WTC11 (cell line): ENCODE data around the gene PDZD8. TPM values are rescaled to one million over a fixed set of nuclear protein-coding genes. Genes with fewer than 3 reads are reported as not detected.
"Not testable (repeated sequence)": the region's sequence is repeated elsewhere in the genome, so short reads cannot be mapped to it uniquely, and the experiment has no call there.

Source experiments
- ATAC-seq: fragments of 200-7000 bp; cut with Tn5 transposase; 2 replicates; pipeline ENCODE4 v1.10.0; 2021; ENCODE audit warnings: mild to moderate bottlenecking, moderate library complexity
- CTCF ChIA-PET: fragments of 300-600 bp; sonication (Branson Sonifier 250); formaldehyde crosslinking; loops from one replicate; lab custom pipeline; 2021; ENCODE audit warnings: antibody characterized with exemption; lab: Charles Lee
- POLR2A ChIA-PET: fragments of 350-600 bp; sonication (Branson Sonifier 250); formaldehyde crosslinking; loops from one replicate; lab custom pipeline; 2021; ENCODE audit warnings: antibody characterized with exemption; lab: Charles Lee
- DNase-seq: peaks from one replicate; pipeline ENCODE4 v3.0.0; 2021; ENCODE audit warnings: low spot score
- H3K27ac Mint-ChIP-seq: 2 replicates; pipeline ENCODE4 v1.8.0; 2021; ENCODE audit warnings: mixed read lengths
- H3K27me3 Mint-ChIP-seq: 2 replicates; pipeline ENCODE4 v1.8.0; 2021; ENCODE audit warnings: low read depth, mild to moderate bottlenecking, moderate library complexity, mixed read lengths
- H3K36me3 Mint-ChIP-seq: 2 replicates; pipeline ENCODE4 v1.8.0; 2021; ENCODE audit warnings: mixed read lengths
- H3K4me1 Mint-ChIP-seq: 2 replicates; pipeline ENCODE4 v1.8.0; 2022; ENCODE audit warnings: mixed read lengths
- H3K4me3 Mint-ChIP-seq: 2 replicates; pipeline ENCODE4 v1.8.0; 2021; ENCODE audit warnings: mild to moderate bottlenecking, moderate library complexity, mixed read lengths
- H3K9me3 Mint-ChIP-seq: 2 replicates; pipeline ENCODE4 v1.8.0; 2021; ENCODE audit warnings: mixed read lengths
- AR ChIP-seq: fragments of 250-450 bp; sonication (Bioruptor Pico); IDR thresholded peaks from 2 replicates; pipeline ENCODE4 v1.9.0; 2021; ENCODE audit warnings: mild to moderate bottlenecking
- E2F1 ChIP-seq: sonication (generic); formaldehyde crosslinking; IDR thresholded peaks from 2 replicates; pipeline ENCODE4 v1.8.0; 2022; ENCODE audit warnings: mild to moderate bottlenecking, missing genetic modification reagents
- E2F4 ChIP-seq: sonication (generic); formaldehyde crosslinking; IDR thresholded peaks from 2 replicates; pipeline ENCODE4 v1.8.1; 2022; ENCODE audit warnings: low read depth, mild to moderate bottlenecking, moderate library complexity, missing genetic modification reagents, borderline replicate concordance
- E2F5 ChIP-seq: sonication (generic); formaldehyde crosslinking; IDR thresholded peaks from 2 replicates; pipeline ENCODE4 v1.8.1; 2022; ENCODE audit warnings: mild to moderate bottlenecking, moderate library complexity, missing genetic modification reagents
- ERG ChIP-seq: fragments of 250-450 bp; sonication (Bioruptor Pico); IDR thresholded peaks from 2 replicates; pipeline ENCODE4 v1.8.0; 2021; ENCODE audit warnings: mild to moderate bottlenecking
- FOXK1 ChIP-seq: sonication (generic); formaldehyde crosslinking; IDR thresholded peaks from 2 replicates; pipeline ENCODE4 v1.8.0; 2022; ENCODE audit warnings: mild to moderate bottlenecking, moderate library complexity, missing genetic modification reagents
- KAT7 ChIP-seq: sonication (generic); formaldehyde crosslinking; IDR thresholded peaks from 2 replicates; pipeline ENCODE4 v1.8.1; 2023; ENCODE audit warnings: missing genetic modification reagents, mild to moderate bottlenecking, borderline replicate concordance
- PRRX2 ChIP-seq: fragments of 250-450 bp; sonication (Bioruptor Pico); IDR thresholded peaks from 2 replicates; pipeline ENCODE4 v1.8.0; 2021; ENCODE audit warnings: mild to moderate bottlenecking
- RELA ChIP-seq: sonication (generic); formaldehyde crosslinking; IDR thresholded peaks from 2 replicates; pipeline ENCODE4 v1.8.1; 2022; ENCODE audit warnings: missing genetic modification reagents, mild to moderate bottlenecking, borderline replicate concordance
- RORB ChIP-seq: fragments of 250-450 bp; sonication (Bioruptor Pico); IDR thresholded peaks from 2 replicates; pipeline ENCODE4 v1.9.0; 2021; ENCODE audit warnings: mild to moderate bottlenecking
- TP53 ChIP-seq: sonication (generic); formaldehyde crosslinking; IDR thresholded peaks from 2 replicates; pipeline ENCODE4 v1.8.1; 2023; ENCODE audit warnings: mild to moderate bottlenecking, missing genetic modification reagents
- ZNF138 ChIP-seq: sonication (generic); formaldehyde crosslinking; conservative IDR thresholded peaks from 2 replicates; pipeline ENCODE4 v1.8.1; 2022; ENCODE audit warnings: mild to moderate bottlenecking, moderate library complexity, missing genetic modification reagents
- ZNF263 ChIP-seq: sonication (generic); formaldehyde crosslinking; IDR thresholded peaks from 2 replicates; pipeline ENCODE4 v1.8.1; 2022; ENCODE audit warnings: low read depth, mild to moderate bottlenecking, moderate library complexity, missing genetic modification reagents
- ZNF416 ChIP-seq: fragments of 250-450 bp; sonication (Bioruptor Pico); IDR thresholded peaks from 2 replicates; pipeline ENCODE4 v1.9.0; 2021; ENCODE audit warnings: mild to moderate bottlenecking, inconsistent platforms
- total RNA-seq: library from RNA; stranded (reverse); gene quantifications from 3 replicates; pipeline ENCODE4 v1.2.3, GENCODE V29; 2021
- TF ChIP-seq, protein P1 (sequence below): sonication (generic); formaldehyde crosslinking; IDR thresholded peaks from 2 replicates; pipeline ENCODE4 v1.8.0; 2023; ENCODE audit warnings: missing genetic modification reagents, mild to moderate bottlenecking, borderline replicate concordance
- TF ChIP-seq, protein P2 (sequence below): sonication (generic); formaldehyde crosslinking; IDR thresholded peaks from 2 replicates; pipeline ENCODE4 v1.8.1; 2023; ENCODE audit warnings: mild to moderate bottlenecking, missing genetic modification reagents, moderate library complexity

PDZD8 gene
- total RNA-seq, 1 experiment from 2014 or later = 52.7 TPM

DNA sequence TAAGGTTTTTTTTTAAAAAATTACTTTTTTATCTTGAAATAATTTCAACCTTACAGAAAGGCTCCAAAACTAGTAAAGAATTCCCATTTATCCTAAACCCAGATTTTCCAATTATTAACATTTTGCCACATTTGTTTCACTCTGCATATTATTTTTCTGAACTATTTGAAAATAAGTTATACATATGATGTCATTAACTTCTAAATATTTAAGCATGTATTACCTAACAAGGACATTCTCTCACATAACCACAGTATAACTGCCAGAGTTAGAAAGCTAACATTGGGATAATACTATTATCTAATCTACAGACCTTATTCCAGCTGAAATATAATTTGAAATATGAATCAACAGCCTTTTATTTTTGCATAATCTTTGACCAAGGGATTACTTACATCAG is 68.6 kb downstream of the PDZD8 start:
- Mint-ChIP-seq H3K27ac (no peak overlapping the region), H3K4me1 (peaks cover 3% of the 10 kb centered on the region; the same call in 1 of the 2 replicates), H3K9me3 (peaks cover 30% of the 10 kb centered on the region), H3K27me3 (no peaks in the 10 kb centered on the region; the same call in 1 of the 2 replicates), H3K4me3 (no peak overlapping the region), H3K36me3 (peaks cover 32% of the 10 kb centered on the region)
- TF ChIP-seq ZNF138 = no peak
- no peak for TF ChIP-seq ZNF263 (CRISPR knock-in tag)
- no peak for TF ChIP-seq FOXK1 (CRISPR knock-in tag)
- TF ChIP-seq, protein P1, sequence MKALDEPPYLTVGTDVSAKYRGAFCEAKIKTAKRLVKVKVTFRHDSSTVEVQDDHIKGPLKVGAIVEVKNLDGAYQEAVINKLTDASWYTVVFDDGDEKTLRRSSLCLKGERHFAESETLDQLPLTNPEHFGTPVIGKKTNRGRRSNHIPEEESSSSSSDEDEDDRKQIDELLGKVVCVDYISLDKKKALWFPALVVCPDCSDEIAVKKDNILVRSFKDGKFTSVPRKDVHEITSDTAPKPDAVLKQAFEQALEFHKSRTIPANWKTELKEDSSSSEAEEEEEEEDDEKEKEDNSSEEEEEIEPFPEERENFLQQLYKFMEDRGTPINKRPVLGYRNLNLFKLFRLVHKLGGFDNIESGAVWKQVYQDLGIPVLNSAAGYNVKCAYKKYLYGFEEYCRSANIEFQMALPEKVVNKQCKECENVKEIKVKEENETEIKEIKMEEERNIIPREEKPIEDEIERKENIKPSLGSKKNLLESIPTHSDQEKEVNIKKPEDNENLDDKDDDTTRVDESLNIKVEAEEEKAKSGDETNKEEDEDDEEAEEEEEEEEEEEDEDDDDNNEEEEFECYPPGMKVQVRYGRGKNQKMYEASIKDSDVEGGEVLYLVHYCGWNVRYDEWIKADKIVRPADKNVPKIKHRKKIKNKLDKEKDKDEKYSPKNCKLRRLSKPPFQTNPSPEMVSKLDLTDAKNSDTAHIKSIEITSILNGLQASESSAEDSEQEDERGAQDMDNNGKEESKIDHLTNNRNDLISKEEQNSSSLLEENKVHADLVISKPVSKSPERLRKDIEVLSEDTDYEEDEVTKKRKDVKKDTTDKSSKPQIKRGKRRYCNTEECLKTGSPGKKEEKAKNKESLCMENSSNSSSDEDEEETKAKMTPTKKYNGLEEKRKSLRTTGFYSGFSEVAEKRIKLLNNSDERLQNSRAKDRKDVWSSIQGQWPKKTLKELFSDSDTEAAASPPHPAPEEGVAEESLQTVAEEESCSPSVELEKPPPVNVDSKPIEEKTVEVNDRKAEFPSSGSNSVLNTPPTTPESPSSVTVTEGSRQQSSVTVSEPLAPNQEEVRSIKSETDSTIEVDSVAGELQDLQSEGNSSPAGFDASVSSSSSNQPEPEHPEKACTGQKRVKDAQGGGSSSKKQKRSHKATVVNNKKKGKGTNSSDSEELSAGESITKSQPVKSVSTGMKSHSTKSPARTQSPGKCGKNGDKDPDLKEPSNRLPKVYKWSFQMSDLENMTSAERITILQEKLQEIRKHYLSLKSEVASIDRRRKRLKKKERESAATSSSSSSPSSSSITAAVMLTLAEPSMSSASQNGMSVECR (CRISPR knock-in tag) = no peak
- TF ChIP-seq, protein P2, sequence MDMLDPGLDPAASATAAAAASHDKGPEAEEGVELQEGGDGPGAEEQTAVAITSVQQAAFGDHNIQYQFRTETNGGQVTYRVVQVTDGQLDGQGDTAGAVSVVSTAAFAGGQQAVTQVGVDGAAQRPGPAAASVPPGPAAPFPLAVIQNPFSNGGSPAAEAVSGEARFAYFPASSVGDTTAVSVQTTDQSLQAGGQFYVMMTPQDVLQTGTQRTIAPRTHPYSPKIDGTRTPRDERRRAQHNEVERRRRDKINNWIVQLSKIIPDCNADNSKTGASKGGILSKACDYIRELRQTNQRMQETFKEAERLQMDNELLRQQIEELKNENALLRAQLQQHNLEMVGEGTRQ = no peak
- TF ChIP-seq ERG (CRISPR knock-in tag) = no peak
- TF ChIP-seq AR (CRISPR knock-in tag) = no peak
- no peak for TF ChIP-seq E2F5 (CRISPR knock-in tag)
- TF ChIP-seq E2F1 (CRISPR knock-in tag) = no peak
- no peak for TF ChIP-seq E2F4 (CRISPR knock-in tag)
- no peak for TF ChIP-seq ZNF416 (CRISPR knock-in tag)
- TF ChIP-seq TP53 (CRISPR knock-in tag) = no peak
- no peak for TF ChIP-seq RORB (CRISPR knock-in tag)
- no peak for TF ChIP-seq PRRX2 (CRISPR knock-in tag)
- no peak for TF ChIP-seq KAT7 (CRISPR knock-in tag)
- TF ChIP-seq RELA (CRISPR knock-in tag) = no peak
- ChIA-PET CTCF (no interaction called here), POLR2A (no interaction called here)
- no peak for DNase-seq
- ATAC-seq = no peak

GRCh38 chr10:117303451-117303850 is 71.8 kb downstream of the PDZD8 start:
- CTCF ChIA-PET, H3K4me1 Mint-ChIP-seq, H3K27me3 Mint-ChIP-seq, H3K27ac Mint-ChIP-seq, POLR2A ChIA-PET, H3K4me3 Mint-ChIP-seq, DNase-seq, ATAC-seq: not testable (repeated sequence)
- H3K36me3 Mint-ChIP-seq = peaks cover 32% of the 10 kb centered on the region
- H3K9me3 Mint-ChIP-seq = peaks cover 30% of the 10 kb centered on the region
